Epithelial cell of esophagus (primary cell): Measurements from ENCODE around the gene PERM1.
"Not testable (repeated sequence)": the region's sequence is repeated elsewhere in the genome, so short reads cannot be mapped to it uniquely, and the experiment has no call there.

Source experiments
- DNase-seq: peaks from one replicate; pipeline ENCODE4 v3.0.0; 2010; ENCODE audit warnings: low read depth
- H3K4me3 ChIP-seq: 2 replicates; pipeline ENCODE4 v1.5.1; 2011; ENCODE audit warnings: mild to moderate bottlenecking, low read length, control low read depth
- CTCF ChIP-seq: IDR thresholded peaks from 2 replicates; pipeline ENCODE4 v1.5.1; 2011; ENCODE audit warnings: low read depth, mild to moderate bottlenecking, low read length, control low read depth, inconsistent platforms; ENCODE audit not compliant: insufficient read depth; ENCODE audit errors: missing control alignments

The PERM1 gene

GRCh38 chr1:992362-992761, 10.5 kb upstream of the PERM1 start:
- TF ChIP-seq CTCF, result no peak
- DNase-seq, result no peak

GRCh38 chr1:991895-992294, 10.0 kb upstream of the PERM1 start:
- no peak overlapping the region for H3K4me3 ChIP-seq
- no peak for TF ChIP-seq CTCF
- DNase-seq, result no peak

More at GRCh38 chr1:992362-992761, 10.5 kb upstream of the PERM1 start:
- H3K4me3 ChIP-seq, result no peak overlapping the region

DNA sequence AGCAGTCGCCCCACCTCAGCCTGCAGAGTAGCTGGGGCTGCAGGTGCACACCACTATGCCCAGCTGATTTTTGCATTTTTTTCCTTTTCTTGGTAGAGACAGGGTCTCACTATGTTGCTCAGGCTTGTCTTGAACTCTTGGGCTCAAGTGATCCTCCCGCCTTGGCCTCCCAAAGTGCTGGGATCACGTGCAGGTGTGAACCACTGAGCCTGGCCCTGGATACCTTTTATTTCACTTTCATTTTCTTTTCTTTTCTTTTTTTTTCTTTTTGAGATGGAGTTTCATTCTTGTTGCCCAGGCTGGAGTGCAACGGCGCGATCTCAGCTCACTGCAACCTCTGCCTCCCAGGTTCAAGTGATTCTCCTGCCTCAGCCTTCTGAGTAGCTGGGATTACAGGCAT, 9.4 kb upstream of the PERM1 start:
- not testable (repeated sequence) for H3K4me3 ChIP-seq, DNase-seq

GRCh38 chr1:988061-988460, 6.2 kb upstream of the PERM1 start:
- not testable (repeated sequence) for H3K4me3 ChIP-seq, DNase-seq

- H3K4me3 ChIP-seq, result no peak overlapping the region
- no peak for DNase-seq
- TF ChIP-seq CTCF, result no peak
Observed at GRCh38 chr1:985126-985525, 3.2 kb upstream of the PERM1 start.

GRCh38 chr1:984476-984814, 2.6 kb upstream of the PERM1 start:
- no peak overlapping the region for H3K4me3 ChIP-seq
- no peak for TF ChIP-seq CTCF
- DNase-seq, result no peak

DNA sequence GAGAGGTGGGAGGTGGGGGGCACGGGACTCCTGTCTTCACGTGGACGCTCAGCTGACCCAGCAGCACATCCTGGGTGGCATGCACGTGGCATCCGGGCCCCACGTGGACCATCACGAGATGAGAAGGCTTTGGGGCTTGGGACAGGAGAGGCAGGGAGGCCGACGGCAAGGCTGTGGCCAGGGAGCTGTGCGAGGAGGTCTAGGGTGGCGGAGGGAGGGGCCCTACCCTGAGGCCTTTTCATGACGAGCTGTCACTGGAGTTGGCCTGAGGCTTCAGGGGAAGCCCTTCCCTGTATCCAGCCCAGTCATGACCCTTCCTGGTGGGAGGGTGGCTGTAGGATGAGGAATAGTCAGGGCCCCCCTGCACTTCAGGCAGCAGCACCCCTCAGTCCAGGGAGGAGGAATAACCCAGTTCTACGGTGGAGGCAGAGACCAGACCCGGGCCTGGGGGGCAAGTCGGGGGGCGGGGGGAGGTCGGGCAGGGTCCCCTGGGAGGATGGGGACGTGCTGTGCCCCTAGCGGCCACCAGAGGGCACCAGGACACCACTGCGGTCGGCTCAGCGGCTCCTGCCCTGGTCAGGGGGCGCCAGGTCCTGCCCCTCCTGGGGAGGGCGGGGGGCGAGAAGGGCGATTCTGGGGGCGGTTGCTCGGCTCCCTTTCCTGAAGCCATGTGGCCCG, 2.0 kb upstream of the PERM1 start:
- no peak for DNase-seq
- no peak overlapping the region for H3K4me3 ChIP-seq

More for the DNA sequence above, 2.0 kb upstream of the PERM1 start:
- TF ChIP-seq CTCF, result peak; percentile 69
